K562 (cell line): ENCODE results near the gene OR13G1. TPM values are rescaled to one million over a fixed set of nuclear protein-coding genes. Genes with fewer than 3 reads are reported as not detected.

Experiments
- HMGN3 ChIP-seq: IDR thresholded peaks from 2 replicates; pipeline ENCODE4 v1.6.1; 2011; ENCODE audit warnings: borderline replicate concordance, low read depth, mild to moderate bottlenecking, mixed read lengths, low read length; ENCODE audit not compliant: insufficient read length; ENCODE audit errors: extremely low read depth
- L3MBTL2 ChIP-seq: fragments of 450-650 bp; IDR thresholded peaks from 2 replicates; pipeline ENCODE4 v1.6.1; 2016; ENCODE audit warnings: mild to moderate bottlenecking, moderate library complexity
- PHF8 ChIP-seq: fragments of 200-600 bp; sonication (generic); IDR thresholded peaks from 2 replicates; pipeline ENCODE4 v1.6.1; 2012; ENCODE audit warnings: mixed run types, mild to moderate bottlenecking, inconsistent platforms, low read length, moderate library complexity, borderline replicate concordance
- POLR2G ChIP-seq: fragments of 200-400 bp; formaldehyde crosslinking; IDR thresholded peaks from 2 replicates; pipeline ENCODE4 v1.6.1; 2017; ENCODE audit warnings: low read depth, mild to moderate bottlenecking, antibody characterized with exemption, low read length, moderate library complexity
- polyA plus RNA-seq, 8 experiments: library from polyadenylated mRNA; depleted of rRNA in 4 of 8; stranded (reverse) in 5 of 8; unstranded in 3 of 8; fragments of >200 nt; fragmentation: Nextera tagmentation in 2 of 8; fragmentation: Illumina TruSeq in 1 of 8; extraction: Ambion mirVana in 2 of 8; extraction: Trizol in 1 of 8; gene quantifications; 2 replicates each; pipeline versions ENCODE4 v1.2.1 to v1.2.3, GENCODE V29; 2011 to 2014; ENCODE audit warnings: inconsistent platforms in 1 of 8, missing spikeins in 1 of 8
- total RNA-seq, 7 experiments: library from RNA; depleted of rRNA in 6 of 7; stranded (reverse); fragments of >200 nt in 6 of 7; fragmentation: Illumina TruSeq in 2 of 7; extraction: Trizol in 2 of 7; gene quantifications; 2 replicates each; pipeline versions ENCODE4 v1.2.1 to v1.2.3, GENCODE V29; 2011 to 2021; ENCODE audit warnings: low replicate concordance in 1 of 7
- TF ChIP-seq, protein P1 (sequence below): fragments of 450-650 bp; IDR thresholded peaks from 2 replicates; pipeline ENCODE4 v1.6.1; 2016; ENCODE audit warnings: mild to moderate bottlenecking, moderate library complexity
- TF ChIP-seq, protein P2 (sequence below): fragments of 250-450 bp; sonication (Bioruptor Pico); IDR thresholded peaks from 2 replicates; pipeline ENCODE4 v1.4.0; 2020; ENCODE audit warnings: mild to moderate bottlenecking
- TF ChIP-seq, protein P3 (sequence below), 2 experiments: IDR thresholded peaks; 2 replicates each; pipeline ENCODE4 v1.6.1; 2011; ENCODE audit warnings: borderline replicate concordance in 1 of 2, control low read depth in 1 of 2, low read depth in 1 of 2, low read length in 1 of 2, mild to moderate bottlenecking in 1 of 2, mixed read lengths in 1 of 2, moderate library complexity in 1 of 2; ENCODE audit not compliant: insufficient read depth in 1 of 2, insufficient read length in 1 of 2, poor library complexity in 1 of 2, severe bottlenecking in 1 of 2; ENCODE audit errors: extremely low read depth in 1 of 2

OR13G1 gene
- total and polyA plus RNA-seq, 9 of the 15 experiments (the other 6 are each of a cell fraction or from before 2014, with no cell fraction given): not detected

DNA sequence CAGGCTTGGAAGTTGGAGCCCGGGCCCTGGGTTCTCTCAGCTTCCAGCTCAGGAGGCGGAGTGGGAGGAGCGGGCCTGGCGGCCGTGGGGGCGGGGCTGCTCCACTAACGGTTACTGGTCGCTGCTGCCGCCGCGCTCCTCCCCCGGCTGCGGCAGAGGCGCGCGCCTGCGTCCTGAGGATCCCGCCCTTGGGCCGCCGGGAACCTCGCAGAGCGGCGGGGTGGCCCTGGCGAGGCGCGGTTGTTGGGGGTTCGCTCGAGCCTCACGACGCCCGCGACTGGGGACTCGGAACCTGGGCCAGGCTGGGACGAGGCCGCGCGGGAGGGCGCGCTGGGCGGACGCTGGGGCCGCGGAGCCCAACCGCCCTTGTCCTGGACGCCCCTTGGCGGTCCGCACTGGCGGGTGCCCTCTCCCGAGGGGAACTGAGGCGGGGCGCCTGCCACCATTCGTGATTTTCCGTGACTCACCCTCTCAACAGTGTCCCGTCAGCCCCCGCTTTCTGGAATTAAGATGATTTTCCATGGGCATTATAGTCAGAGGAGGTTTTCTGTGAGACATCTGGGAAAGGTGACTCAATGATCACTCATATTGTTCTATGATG is 40.1 kb downstream of the OR13G1 start (continued):
- TF ChIP-seq, protein P1, sequence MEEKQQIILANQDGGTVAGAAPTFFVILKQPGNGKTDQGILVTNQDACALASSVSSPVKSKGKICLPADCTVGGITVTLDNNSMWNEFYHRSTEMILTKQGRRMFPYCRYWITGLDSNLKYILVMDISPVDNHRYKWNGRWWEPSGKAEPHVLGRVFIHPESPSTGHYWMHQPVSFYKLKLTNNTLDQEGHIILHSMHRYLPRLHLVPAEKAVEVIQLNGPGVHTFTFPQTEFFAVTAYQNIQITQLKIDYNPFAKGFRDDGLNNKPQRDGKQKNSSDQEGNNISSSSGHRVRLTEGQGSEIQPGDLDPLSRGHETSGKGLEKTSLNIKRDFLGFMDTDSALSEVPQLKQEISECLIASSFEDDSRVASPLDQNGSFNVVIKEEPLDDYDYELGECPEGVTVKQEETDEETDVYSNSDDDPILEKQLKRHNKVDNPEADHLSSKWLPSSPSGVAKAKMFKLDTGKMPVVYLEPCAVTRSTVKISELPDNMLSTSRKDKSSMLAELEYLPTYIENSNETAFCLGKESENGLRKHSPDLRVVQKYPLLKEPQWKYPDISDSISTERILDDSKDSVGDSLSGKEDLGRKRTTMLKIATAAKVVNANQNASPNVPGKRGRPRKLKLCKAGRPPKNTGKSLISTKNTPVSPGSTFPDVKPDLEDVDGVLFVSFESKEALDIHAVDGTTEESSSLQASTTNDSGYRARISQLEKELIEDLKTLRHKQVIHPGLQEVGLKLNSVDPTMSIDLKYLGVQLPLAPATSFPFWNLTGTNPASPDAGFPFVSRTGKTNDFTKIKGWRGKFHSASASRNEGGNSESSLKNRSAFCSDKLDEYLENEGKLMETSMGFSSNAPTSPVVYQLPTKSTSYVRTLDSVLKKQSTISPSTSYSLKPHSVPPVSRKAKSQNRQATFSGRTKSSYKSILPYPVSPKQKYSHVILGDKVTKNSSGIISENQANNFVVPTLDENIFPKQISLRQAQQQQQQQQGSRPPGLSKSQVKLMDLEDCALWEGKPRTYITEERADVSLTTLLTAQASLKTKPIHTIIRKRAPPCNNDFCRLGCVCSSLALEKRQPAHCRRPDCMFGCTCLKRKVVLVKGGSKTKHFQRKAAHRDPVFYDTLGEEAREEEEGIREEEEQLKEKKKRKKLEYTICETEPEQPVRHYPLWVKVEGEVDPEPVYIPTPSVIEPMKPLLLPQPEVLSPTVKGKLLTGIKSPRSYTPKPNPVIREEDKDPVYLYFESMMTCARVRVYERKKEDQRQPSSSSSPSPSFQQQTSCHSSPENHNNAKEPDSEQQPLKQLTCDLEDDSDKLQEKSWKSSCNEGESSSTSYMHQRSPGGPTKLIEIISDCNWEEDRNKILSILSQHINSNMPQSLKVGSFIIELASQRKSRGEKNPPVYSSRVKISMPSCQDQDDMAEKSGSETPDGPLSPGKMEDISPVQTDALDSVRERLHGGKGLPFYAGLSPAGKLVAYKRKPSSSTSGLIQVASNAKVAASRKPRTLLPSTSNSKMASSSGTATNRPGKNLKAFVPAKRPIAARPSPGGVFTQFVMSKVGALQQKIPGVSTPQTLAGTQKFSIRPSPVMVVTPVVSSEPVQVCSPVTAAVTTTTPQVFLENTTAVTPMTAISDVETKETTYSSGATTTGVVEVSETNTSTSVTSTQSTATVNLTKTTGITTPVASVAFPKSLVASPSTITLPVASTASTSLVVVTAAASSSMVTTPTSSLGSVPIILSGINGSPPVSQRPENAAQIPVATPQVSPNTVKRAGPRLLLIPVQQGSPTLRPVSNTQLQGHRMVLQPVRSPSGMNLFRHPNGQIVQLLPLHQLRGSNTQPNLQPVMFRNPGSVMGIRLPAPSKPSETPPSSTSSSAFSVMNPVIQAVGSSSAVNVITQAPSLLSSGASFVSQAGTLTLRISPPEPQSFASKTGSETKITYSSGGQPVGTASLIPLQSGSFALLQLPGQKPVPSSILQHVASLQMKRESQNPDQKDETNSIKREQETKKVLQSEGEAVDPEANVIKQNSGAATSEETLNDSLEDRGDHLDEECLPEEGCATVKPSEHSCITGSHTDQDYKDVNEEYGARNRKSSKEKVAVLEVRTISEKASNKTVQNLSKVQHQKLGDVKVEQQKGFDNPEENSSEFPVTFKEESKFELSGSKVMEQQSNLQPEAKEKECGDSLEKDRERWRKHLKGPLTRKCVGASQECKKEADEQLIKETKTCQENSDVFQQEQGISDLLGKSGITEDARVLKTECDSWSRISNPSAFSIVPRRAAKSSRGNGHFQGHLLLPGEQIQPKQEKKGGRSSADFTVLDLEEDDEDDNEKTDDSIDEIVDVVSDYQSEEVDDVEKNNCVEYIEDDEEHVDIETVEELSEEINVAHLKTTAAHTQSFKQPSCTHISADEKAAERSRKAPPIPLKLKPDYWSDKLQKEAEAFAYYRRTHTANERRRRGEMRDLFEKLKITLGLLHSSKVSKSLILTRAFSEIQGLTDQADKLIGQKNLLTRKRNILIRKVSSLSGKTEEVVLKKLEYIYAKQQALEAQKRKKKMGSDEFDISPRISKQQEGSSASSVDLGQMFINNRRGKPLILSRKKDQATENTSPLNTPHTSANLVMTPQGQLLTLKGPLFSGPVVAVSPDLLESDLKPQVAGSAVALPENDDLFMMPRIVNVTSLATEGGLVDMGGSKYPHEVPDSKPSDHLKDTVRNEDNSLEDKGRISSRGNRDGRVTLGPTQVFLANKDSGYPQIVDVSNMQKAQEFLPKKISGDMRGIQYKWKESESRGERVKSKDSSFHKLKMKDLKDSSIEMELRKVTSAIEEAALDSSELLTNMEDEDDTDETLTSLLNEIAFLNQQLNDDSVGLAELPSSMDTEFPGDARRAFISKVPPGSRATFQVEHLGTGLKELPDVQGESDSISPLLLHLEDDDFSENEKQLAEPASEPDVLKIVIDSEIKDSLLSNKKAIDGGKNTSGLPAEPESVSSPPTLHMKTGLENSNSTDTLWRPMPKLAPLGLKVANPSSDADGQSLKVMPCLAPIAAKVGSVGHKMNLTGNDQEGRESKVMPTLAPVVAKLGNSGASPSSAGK: peak; percentile 79
- TF ChIP-seq HMGN3 (peak; percentile 63), PHF8 (peak; percentile 33; the same call in 1 of the 2 replicates), POLR2G (peak; percentile 64), L3MBTL2 (peak; percentile 96)
- TF ChIP-seq, protein P2, sequence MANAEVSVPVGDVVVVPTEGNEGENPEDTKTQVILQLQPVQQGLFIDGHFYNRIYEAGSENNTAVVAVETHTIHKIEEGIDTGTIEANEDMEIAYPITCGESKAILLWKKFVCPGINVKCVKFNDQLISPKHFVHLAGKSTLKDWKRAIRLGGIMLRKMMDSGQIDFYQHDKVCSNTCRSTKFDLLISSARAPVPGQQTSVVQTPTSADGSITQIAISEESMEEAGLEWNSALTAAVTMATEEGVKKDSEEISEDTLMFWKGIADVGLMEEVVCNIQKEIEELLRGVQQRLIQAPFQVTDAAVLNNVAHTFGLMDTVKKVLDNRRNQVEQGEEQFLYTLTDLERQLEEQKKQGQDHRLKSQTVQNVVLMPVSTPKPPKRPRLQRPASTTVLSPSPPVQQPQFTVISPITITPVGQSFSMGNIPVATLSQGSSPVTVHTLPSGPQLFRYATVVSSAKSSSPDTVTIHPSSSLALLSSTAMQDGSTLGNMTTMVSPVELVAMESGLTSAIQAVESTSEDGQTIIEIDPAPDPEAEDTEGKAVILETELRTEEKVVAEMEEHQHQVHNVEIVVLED (CRISPR knock-in tag): peak; percentile 70
- TF ChIP-seq, protein P3, sequence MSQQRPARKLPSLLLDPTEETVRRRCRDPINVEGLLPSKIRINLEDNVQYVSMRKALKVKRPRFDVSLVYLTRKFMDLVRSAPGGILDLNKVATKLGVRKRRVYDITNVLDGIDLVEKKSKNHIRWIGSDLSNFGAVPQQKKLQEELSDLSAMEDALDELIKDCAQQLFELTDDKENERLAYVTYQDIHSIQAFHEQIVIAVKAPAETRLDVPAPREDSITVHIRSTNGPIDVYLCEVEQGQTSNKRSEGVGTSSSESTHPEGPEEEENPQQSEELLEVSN (IDR thresholded peaks at IDR 0.05; ENCODE audit: borderline replicate concordance in 1 of 2, extremely low read depth in 1 of 2, insufficient read depth in 1 of 2, insufficient read length in 1 of 2, low read depth in 1 of 2, low read length in 1 of 2, poor library complexity in 1 of 2, severe bottlenecking in 1 of 2): peak; percentile 92 to 98
